SK-N-SH (cell line): ENCODE measurements around the gene OR6C1.
"Not testable (repeated sequence)": the region's sequence is repeated elsewhere in the genome, so short reads cannot be mapped to it uniquely, and the experiment has no call there.

Experiments used
- CTCF ChIP-seq: fragments of 200-600 bp; sonication (generic); IDR thresholded peaks from 2 replicates; pipeline ENCODE4 v1.6.1; 2017; ENCODE audit warnings: antibody characterized with exemption, mild to moderate bottlenecking, moderate library complexity
- EP300 ChIP-seq, 2 experiments: IDR thresholded peaks; 2 replicates each; pipeline versions ENCODE4 v1.4.0 to v1.6.1; 2012; ENCODE audit warnings: borderline replicate concordance in 1 of 2, low read depth in 1 of 2, low read length in 1 of 2
- FOXJ3 ChIP-seq: sonication (generic); formaldehyde crosslinking; IDR thresholded peaks from 2 replicates; pipeline ENCODE4 v1.5.1; 2020; ENCODE audit warnings: mild to moderate bottlenecking, missing genetic modification reagents
- MXI1 ChIP-seq: IDR thresholded peaks from 2 replicates; pipeline ENCODE4 v1.6.1; 2012; ENCODE audit warnings: mild to moderate bottlenecking, low read depth, low read length, improper control_type of control experiment
- NRF1 ChIP-seq: IDR thresholded peaks from 2 replicates; pipeline ENCODE4 v1.6.1; 2012; ENCODE audit warnings: low read depth, mild to moderate bottlenecking, low read length
- POLR2AphosphoS5 ChIP-seq: IDR thresholded peaks from 2 replicates; pipeline ENCODE4 v1.6.1; 2012; ENCODE audit warnings: low read depth, low read length
- RAD21 ChIP-seq: IDR thresholded peaks from 2 replicates; pipeline ENCODE4 v1.6.1; 2012; ENCODE audit warnings: mild to moderate bottlenecking, low read length
- REST ChIP-seq: IDR thresholded peaks from 2 replicates; pipeline ENCODE4 v1.6.1; 2012; ENCODE audit warnings: mild to moderate bottlenecking, low read depth, low read length, moderate library complexity
- TAF1 ChIP-seq: IDR thresholded peaks from 2 replicates; pipeline ENCODE4 v1.6.1; 2012; ENCODE audit warnings: low read depth, mild to moderate bottlenecking, low read length, moderate library complexity, borderline replicate concordance
- TCF12 ChIP-seq: IDR thresholded peaks from 2 replicates; pipeline ENCODE4 v1.4.0; 2012
- TF ChIP-seq, protein P1 (sequence below): fragments of 150-350 bp; IDR thresholded peaks from 2 replicates; pipeline ENCODE4 v1.6.1; 2016; ENCODE audit warnings: mild to moderate bottlenecking, low read depth, low read length

GRCh38 chr12:55355338-55355737 lies 41.2 kb downstream of the OR6C1 start:
- TF ChIP-seq POLR2AphosphoS5; CTCF; TAF1; TCF12; REST; NRF1; MXI1; EP300 (IDR thresholded peaks at IDR 0.05; ENCODE audit: borderline replicate concordance in 1 of 2, low read depth in 1 of 2, low read length in 1 of 2); FOXJ3; RAD21: not testable (repeated sequence)
- TF ChIP-seq, protein P1, sequence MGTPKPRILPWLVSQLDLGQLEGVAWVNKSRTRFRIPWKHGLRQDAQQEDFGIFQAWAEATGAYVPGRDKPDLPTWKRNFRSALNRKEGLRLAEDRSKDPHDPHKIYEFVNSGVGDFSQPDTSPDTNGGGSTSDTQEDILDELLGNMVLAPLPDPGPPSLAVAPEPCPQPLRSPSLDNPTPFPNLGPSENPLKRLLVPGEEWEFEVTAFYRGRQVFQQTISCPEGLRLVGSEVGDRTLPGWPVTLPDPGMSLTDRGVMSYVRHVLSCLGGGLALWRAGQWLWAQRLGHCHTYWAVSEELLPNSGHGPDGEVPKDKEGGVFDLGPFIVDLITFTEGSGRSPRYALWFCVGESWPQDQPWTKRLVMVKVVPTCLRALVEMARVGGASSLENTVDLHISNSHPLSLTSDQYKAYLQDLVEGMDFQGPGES, result not testable (repeated sequence)
